Stimulated activated CD8-positive, alpha-beta memory T cell treated with anti-CD3 and anti-CD28 coated beads, Interleukin-12 subunit alpha, Interleukin-12 subunit beta, amount 100 ng/mL, for 1 hour (primary cell): Measurements from ENCODE around the gene EMID1.

Source experiments
- DNase-seq: peaks from one replicate; pipeline ENCODE4 v3.0.0-alpha.2; 2020; ENCODE audit warnings: low read depth

Gene EMID1

DNA sequence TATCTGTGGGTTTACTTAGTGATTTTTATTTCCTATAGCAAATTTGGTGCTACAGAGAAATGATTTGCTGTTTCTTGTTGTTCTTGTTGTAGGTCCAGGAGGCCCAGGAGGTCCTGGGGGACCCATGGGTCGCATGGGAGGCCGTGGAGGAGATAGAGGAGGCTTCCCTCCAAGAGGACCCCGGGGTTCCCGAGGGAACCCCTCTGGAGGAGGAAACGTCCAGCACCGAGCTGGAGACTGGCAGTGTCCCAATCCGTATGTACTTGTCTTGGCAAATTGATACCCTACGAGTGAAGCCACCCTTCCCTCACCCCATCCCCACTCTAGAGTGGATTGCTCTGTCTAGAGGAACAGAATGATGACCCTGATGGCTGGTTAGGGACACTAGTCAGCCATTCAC, 92.9 kb downstream of the EMID1 start:
- no peak for DNase-seq

DNA sequence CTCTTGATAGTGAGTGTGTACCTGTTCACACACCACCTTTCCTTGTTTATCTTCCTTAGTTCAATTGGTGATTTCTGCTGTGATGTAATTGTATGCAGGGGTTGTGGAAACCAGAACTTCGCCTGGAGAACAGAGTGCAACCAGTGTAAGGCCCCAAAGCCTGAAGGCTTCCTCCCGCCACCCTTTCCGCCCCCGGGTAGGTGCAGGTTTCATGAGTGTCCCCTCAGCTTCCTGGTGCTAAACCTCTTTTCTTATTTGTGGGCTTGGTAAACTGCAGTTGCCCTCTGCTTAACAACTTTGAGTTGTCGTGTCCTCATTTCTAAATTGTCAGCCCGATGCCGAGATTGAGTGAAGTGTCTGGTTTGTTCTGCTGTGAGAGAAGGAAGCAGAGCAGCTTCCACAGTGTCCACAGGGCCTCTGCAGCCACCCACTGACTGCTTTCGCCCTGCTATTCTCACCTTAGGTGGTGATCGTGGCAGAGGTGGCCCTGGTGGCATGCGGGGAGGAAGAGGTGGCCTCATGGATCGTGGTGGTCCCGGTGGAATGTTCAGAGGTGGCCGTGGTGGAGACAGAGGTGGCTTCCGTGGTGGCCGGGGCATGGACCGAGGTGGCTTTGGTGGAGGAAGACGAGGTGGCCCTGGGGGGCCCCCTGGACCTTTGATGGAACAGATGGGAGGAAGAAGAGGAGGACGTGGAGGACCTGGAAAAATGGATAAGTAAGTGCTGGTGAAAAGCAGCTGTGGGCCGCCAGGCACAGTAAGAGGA, 93.6 kb downstream of the EMID1 start:
- no peak for DNase-seq

DNA sequence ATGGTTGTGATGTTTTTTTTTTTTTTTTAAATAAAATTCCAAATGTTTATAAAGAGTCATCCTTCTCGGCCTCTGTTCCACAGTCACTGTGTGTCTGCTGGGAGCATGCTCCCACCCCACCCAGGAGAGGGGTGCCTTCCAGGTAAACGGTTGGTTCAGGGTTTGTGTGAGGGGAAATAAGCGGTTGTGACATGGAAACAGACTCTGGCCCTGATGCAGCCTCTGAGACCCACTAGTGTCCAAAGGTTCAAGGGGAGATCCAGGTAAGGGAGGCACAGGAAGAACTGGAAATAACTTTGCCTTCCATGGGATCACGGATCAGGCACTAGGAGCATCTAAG, 94.7 kb downstream of the EMID1 start:
- no peak for DNase-seq

DNA sequence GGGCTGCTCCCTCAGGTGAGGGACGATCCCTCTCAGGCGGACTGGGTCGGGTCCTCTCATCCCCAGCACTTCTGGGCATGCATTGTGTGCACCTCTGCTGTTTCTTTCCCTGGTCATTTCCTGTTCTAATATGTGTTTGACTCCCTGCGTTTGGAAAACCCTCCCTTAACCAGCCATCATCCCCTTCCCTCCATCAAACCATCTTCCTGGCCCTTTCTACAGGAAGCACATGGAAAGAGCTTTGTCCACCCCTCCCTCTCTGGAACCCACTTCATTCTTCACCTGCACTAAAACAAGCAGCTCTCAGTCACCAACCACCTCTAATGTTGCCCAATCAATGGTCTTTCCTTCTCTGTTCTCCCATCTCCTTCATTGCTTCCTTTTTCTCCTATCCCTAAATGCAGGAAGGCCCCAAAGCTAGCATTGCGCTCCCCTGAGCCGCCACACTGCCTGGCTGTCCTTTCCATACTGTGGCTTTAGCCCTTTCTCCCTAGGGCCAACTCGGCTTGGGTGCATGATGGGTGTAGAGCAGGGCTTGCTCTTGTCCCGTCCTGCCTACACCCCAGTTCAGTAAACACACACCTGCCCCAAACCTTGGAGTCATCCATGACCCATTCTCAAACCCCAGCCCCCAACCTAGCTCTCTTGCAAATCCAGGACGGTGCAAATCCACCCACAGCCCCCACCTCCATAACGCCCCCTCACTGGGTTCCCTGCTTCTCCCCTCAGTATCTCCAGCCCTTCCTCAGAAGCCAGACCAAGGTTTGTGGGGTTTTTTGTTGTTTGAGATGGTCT, 95.3 kb downstream of the EMID1 start:
- no peak for DNase-seq

DNA sequence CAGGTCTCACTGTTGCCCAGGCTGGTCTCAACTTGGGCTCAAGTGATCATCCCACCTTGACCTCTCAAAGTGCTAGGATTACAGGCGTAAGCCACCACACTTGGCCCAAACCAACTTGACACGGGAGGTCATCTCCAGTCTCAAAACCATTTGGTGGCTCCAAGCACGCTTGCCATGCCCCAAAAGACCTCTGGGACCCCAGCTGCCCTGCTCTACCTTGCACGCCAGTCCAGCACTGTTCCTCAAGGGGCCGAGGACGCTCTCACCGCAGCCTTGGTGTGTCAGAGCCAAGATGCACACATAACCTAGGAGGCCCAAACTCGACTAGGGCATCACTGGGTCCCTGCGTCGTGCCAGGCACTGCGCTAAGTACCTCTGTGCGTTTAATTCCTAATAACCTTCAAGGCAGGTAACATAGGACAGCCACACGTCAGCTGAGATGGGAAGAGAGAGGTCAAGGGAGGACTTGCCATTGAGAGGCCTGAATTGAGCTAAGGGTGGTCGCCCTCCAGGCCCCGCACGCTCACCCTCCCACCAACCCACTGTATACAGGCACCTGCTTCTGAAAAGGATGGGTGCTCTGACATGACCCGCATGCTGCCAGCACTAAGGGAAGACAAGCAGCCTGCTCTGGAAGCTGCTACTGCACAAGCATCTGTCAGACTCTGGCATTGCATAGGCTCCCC, 96.2 kb downstream of the EMID1 start:
- no peak for DNase-seq

DNA sequence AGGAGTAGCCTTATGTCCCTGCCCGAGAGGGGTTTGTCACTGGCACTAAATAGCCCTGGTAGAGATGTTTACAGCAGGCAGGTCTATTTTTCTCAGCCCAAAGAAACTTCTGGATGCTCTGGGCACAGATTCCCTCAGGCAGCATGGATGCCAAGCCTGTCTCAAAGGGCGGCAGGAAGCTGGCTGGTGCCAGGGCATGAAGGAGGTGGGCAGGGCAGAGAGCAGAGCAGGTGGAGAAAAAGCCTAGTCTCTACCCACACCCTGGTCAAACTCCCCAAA, 96.6 kb downstream of the EMID1 start:
- DNase-seq = no peak

DNA sequence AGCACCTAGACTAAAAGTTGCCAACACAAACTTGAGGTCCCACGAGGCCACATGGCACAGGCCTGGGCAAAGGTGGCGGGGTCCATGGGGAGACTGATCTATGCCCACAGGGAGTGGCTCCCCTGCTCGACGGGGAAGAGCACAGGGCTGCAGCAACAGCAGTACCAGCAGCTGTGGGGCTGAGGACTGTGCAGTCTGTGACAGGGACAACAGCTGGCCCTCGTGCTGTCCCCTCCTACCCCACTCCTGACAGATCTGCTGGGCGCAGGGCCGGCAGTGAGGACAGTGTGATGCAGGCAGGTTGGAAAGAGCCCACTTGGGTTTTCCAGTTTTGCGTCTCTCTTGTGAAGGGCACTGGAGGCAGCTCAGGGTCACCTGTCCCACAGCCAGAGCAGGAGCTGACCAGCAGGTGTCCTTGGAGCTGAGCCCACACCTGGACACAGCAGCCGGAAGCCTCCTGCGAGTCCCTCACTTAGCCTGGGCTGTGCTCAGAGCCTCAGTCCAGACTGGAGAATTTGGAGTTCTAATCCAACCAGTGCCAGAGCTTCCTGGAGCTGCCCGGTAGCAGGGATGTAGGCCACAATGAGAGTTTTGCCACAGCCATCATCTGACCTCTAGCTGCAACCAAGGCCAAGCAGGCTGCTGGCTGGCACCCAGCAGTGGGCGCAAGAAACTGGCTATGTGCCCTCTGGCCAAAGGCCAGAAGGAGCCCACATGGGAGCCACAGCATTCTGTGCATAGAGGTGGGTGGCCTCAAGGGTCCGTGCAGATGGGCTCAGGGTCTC, 97.2 kb downstream of the EMID1 start:
- no peak for DNase-seq

DNA sequence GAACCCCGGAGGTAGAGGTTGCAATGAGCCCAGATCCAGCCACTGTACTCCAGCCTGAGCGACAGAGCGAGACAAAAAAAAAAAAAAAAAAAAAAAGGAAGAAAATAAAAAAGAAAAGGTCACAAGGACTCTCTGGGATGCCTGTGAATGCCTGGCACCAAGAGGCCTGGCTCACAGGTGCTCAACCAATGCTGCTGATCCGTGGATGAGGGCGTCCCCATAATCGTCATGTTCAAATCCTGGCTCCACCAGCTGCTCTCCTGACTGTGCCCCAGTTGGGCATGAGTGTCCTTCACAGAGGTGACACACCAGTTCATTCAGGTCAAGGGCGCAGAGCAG, 100.1 kb downstream of the EMID1 start:
- no peak for DNase-seq

DNA sequence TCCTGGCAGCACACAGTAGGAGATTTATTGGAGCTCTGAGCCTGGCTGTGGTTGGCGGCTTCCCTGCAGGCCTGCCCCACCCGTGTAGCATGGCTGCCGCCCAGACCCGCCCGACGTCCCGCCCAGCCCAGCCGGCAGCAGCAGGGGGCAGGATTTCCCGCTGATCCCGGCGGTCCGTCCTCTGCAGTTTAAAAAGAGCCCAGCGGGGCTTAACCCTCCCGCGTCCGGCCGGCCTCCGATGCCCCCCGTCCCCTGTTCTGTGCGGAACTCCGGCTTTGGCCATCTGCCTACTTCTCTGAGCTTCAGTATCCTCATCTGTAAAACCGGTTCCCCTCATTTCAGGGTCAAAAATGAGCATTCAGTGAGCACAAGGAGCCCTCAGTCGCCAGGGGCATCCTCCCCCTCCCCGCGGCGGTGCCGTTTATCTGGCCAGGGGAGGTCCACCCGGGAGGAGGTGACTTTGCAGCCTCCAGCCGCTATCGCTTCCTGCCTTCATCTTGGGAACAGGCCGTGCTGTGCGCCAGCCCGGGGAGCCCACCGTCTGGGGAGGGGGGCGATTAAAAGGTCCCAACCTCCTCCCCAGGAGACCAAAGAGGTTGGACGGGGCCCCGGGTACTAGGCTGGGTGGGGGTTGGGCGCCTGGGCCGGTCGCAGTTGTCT, 100.6 kb downstream of the EMID1 start, which contains the start of gene GAS2L1:
TSS of gene GAS2L1 (plus strand) at position 476 of the 660 bp plus-strand sequence. CDS start 1,456 bp downstream, outside the sequence.
- no peak for DNase-seq

DNA sequence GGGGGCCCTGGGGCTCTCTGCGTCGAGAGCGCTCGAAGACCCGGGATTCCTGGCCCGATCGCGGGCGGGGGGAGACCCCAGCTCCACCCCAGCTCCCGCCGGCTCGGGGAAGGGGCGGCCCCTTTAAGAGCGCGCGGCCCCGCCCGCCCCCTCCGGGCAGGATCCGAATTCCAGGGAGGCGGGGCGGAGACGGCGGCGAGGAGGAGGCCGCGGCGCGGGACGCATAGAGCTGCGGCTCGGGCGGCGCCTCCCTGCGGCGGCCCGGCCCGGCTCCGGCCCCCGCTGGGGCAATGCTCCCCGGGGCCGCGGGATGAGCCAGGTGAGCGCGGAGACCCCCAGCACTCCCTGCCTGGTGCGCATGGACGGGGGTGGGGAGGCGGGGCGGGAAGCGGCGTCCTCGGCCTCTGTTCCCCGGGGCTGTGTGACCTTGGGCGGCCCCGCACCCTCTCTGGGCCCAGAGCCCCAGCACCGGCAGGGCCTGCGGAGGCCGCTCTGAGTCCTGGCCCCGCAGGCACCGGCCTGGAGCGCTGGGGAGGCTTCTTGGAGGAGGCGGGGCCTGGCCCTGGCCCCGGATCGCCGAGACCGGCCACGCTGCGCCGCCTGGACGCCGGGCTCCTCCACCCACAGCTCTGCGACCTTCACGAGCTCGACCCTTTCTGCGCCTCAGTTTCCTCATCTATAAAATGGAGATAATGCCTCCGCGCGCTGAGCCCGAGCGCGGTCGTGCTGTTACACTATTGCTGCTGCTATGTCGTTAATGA, 101.3 kb downstream of the EMID1 start:
- no peak for DNase-seq

DNA sequence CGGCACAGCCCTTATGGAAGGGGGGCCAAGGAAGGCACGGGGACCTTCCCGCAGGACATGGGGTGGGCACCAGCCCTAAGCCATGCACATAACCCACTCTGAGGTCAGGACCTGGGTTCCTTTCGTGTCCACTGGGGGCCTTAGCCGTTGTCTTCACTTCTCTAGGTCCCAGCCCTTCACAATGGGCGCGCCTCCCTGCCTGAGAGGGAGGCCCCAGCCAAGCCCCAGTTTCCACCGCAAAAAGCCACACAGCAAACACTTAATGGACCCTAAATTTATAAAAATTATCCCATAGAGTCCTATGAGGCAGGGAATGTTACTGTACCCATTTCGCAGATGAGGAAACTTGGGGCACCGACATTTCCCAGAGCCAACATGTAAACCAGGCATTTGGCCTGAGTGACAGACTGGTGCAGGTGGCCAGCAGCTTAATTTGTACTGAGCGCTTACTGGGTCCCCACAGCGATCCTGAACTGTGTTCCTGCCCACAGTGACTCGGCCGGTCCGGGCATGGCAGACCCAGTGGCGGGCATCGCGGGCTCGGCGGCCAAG, 102.0 kb downstream of the EMID1 start:
- DNase-seq = no peak

DNA sequence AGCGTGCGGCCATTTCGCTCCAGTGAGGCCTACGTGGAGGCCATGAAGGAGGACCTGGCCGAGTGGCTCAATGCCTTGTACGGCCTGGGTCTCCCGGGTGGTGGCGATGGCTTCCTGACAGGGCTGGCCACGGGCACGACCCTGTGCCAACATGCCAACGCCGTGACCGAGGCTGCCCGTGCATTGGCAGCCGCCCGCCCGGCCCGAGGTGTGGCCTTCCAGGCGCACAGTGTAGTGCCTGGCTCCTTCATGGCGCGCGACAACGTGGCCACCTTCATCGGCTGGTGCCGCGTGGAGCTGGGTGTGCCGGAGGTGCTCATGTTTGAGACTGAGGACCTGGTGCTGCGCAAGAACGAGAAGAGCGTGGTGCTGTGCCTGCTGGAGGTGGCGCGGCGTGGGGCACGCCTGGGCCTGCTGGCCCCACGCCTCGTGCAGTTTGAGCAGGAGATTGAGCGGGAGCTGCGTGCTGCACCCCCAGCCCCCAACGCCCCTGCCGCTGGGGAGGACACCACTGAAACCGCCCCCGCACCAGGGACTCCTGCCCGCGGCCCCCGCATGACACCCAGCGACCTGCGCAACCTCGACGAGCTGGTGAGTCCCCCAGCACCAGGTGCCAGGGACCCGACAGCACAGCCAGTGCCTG, 102.6 kb downstream of the EMID1 start:
- no peak for DNase-seq

DNA sequence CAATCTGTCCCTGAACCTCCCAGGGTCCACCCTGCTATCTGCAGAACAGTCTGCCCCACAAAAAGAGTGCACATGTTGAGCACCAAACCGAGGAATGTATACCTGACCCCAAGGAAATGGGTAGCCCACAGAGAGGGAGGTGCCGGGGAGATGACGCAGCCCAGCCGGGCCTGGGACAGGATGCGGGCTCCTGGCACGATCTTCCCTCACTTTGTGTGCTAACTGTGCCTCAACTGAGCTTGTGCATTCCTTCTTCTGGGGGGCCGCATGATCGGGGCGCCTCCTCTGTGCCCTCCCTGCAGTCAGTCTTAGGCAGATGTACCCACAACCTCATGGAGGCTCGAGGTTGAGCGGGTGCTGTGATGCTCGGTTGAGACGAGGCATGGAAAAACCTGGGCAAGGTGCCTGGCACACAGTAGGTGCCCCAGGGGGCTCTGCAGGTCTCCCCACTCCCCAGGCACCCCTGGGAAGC, 103.1 kb downstream of the EMID1 start:
- DNase-seq = no peak
